Activated CD8-positive, alpha-beta memory T cell treated with anti-CD3 and anti-CD28 coated beads for 48 hours (primary cell): Measurements from ENCODE around the gene RAB33B.

Source experiments
- DNase-seq, 3 experiments: peaks; one replicate each; pipeline ENCODE4 v3.0.0-alpha.2; 2020; ENCODE audit warnings: low read depth in 2 of 3, low spot score in 2 of 3

The RAB33B gene

DNA sequence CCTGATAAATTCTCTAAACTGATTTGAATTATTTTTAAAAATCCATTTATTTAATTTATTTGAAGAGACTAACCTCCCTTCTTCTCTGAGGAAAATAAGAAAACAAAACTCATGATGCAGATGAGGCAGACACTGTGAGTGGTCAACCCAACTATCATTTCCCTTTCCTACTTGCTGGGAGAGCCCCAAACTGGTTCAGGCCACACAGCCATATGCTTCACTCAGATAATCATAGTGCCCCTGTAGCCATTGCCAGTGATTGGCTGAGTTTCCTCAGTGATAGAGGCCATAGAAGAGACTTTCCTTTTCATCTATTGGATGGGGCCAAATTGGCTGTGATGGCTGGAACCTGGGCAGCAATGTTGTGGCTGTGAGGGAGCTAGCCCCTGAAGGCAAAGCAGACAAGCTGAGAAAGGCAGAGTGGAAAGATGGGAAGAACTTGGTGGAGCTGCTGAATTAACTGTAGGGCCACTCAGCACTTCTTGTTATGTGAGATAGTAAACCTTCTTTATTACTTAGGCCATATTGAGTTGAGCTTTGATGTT lies 49.8 kb downstream of the RAB33B start:
- no peak for DNase-seq

DNA sequence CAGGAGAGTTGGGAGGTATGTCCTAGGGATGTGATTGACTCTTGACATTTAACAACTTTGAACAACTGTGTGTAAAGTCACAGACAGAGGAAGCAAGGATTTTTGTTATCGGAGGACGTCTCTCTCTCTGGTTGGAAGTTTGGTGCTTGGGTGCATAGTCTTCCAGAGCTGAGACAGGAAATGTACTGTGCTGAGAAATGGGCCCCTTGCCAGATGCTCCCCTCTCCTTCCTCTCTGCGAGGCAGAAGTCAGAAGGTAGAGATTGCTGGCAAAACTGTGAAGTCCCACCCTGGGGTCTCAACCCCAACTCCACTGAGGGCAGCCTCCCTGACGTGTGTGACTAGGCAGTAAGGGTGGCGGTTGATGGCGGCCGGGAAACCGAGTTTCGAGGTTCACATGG lies 52.9 kb downstream of the RAB33B start:
- DNase-seq: no peak

DNA sequence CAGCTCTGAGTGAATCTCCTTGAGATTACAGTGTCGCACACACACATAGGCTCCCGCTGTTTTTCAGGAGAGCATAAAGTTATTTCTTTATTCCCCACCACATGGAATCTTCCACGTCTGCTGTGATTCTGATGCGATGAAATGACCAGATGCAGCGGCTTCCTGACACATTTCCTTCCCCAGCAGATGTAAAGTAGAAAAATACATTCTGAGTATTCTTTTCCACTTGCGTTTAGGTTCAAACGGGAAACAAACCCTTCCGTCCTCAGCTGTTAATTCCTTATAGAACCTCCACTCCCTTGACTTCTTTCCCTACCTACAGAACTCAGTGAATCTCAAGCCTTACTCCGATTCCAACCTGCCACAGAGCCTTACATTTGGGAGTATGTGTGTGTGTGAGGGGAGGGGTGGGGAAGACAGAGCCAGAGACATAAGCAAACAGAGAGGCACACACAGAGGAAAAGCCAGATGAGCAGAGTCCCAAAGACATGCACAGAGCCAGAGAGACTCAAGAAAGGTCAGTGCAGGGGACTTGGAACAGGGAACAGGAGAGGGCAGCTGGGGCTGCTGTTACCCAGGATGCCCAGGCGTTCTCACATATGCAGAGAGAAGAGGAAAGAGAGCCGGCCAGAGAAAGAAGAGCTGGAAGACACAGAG lies 54.8 kb downstream of the RAB33B start:
- DNase-seq: no peak

DNA sequence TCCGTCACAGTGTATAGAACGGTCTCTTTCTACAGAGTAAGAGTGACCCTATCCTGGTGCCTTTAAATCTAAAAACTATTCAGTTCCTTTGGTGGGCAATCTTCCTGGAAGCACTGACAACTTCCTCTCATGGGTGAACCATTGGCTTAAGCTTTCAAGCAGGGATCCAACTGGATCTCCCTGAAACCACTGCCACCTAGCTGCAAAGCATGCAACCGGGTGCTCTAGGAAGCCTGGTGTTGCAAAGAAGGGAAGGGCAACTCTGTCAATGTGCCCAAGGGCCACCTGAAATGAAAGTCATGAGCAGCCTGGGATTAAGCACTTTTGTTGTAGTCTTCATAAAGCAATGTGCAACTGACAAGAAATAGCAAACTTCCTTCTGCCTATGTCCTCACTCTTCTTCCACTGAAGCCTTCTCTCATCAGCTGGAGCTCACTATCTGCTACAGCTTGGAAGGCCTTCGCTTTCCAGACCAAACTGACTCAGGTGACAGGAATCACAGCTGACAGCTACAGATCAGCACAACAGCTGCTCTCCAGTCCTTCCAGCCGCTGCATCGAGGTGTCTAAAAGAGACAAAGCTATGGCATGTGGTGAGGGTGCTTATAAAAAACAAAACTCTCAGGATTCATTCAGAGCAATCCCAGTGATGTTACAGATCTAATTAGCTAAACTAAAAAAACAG lies 55.9 kb downstream of the RAB33B start:
- DNase-seq: no peak

DNA sequence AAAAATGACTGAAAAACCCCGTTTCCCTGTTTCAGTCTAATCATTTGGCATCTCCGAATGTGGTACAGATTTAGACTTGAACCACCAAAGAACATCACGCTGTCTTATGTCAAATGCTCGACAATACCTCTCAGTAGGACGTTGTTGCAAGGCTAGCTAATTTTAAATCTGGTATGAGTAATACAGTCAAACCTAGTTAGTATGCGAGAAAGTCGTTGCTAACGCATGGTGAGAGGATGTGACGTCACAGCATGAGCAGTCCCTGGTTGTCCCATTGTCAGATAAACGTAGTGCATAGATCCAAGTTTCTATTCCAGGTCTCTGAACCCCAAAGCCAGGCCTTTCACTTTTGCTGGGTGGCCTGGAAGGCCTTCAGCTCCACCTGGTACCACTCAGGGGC lies 57.4 kb downstream of the RAB33B start:
- no peak for DNase-seq

DNA sequence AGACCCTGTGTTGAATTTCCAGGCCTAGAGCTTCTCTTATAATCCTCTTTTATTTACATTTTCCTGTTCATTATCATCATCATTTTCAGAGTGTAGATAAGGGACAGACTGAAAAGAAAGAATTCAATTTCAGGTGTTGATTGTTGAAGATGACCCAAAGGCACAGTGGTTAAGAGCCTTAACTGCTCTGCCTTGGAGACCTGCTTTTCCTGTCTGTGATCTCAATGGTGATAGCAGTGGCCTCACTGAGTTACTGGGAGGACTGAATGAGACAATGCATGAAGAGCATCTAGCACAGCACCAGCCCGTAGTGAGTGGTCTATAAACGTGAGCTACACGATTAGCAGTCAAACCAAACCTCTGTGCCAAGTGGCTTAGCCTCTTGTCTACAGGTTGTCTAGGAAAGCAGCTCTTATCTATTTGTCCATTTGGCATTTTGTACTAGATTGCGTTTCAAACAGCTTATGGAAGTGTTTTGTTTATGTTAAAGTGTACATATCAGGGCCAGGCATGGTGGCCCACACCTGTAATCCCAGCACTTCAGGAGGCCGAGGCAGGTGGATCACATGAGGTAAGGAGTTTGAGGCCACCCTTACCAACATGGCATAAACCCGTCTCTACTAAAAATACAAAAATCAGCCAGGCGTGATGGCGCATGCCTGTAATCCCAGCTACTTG lies 60.6 kb downstream of the RAB33B start:
- DNase-seq: no peak

DNA sequence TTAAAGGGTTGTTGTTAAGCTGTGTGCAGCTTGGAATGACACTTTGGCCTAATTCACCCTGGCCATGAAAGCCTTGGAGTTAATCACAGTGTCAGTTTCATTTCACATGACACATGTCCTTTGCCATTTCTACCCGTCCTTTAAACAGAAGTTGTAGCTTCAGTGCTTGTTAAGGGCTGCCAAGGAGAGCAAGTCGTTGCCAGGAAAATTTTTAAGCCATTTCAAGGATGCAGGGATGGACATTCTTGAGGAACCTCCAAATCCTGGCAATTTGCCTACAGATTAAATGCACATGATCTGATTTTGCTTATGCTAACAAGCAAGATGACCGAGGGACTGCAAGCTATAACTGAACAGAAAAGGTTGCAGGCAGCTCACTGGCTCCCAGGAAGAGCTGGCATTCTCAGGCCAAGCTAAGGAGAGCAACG lies 61.6 kb downstream of the RAB33B start:
- no peak for DNase-seq

DNA sequence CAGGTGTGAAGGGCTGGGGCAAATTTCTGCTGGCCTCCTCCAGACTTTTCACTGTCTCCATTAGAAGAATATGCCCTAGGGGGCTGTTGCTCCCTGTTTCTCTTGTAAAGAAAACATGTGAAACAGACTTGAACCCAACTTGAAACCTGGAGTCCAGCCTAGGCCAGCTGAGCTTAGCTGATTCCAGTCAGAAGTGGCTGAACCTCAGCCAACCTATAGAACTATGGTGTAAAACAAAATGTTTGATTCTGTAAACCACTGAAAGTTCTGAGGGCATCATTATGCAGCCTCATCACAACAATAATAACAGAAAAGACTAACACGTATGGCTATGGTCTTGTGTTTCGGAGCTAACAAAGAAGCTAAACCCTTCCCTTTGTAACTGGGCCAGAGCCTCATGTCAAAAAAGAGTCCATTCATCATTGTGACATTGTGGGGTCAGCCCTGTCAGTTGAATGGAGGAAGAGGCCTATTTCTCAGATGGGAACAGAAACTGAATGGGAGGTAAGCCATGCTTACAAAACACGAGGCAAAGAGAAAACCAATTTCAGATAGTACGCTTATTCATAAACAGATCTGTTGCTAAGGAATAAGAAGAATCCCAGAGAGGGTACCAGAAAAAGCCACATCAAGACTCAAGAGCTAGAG lies 68.0 kb downstream of the RAB33B start:
- no peak for DNase-seq

DNA sequence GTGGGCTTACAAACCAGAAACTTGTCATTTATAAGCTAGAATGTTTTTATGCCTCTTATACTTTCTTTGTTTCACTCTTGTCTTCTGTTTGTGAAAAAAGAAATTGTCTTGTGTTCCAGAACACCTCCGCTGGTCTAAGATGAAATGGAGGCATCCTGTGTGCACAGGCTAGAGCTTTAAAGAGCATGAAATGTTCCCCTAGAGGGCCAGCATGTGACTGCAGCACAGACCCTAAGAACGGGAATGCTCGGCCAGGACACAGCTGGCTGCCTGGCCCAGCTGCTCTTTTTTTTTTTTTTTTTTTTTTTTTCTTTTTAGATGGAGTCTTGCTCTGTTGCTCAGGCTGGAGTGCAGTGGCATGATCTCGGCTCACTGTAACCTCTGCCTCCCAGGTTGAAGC lies 68.5 kb downstream of the RAB33B start:
- no peak for DNase-seq

DNA sequence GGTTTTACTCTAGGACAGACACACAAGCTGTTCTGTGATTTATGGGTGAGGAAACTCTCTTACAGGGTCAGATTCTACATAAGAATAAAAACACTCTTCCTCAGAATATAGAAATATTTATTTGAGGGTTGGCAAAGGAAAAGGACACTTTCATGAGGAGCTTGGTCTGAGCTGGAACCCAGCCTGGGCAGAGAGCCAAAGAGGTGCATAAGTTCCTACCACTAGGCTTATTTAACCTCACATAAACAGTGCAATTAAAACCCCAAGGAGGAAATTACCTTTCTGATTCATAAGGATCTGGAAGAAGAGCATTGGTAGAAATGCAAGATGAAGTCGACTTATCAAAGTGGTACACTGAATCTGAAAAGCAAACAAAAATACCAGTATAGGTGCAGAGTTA lies 69.2 kb downstream of the RAB33B start:
- no peak for DNase-seq

DNA sequence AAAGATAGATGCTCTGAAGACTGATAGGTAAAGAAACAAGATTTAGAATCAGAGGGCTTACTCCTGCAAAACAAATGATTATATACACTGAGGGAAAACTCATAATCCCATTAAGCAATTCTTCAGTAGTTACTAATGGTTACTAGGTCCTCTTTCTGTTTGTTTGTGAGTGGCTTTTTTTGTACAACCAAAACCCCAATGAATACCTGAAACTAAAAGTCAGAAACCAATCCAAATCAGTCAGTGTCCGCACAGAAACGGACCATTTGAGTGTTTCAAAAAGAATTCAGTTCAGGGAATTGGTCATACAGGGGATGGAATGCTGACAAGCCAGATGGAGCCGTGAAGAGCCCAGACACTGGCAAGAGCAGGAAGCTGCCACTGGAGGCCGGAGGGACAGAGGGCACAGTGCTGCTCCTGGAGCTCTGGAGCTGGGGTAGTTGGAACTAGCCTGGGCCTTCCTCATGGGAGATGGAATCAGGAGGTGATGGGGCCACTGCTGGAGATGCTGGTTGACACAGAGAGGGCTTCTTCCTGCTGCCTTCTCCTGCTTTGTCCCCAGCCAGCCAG lies 70.2 kb downstream of the RAB33B start:
- DNase-seq: no peak

DNA sequence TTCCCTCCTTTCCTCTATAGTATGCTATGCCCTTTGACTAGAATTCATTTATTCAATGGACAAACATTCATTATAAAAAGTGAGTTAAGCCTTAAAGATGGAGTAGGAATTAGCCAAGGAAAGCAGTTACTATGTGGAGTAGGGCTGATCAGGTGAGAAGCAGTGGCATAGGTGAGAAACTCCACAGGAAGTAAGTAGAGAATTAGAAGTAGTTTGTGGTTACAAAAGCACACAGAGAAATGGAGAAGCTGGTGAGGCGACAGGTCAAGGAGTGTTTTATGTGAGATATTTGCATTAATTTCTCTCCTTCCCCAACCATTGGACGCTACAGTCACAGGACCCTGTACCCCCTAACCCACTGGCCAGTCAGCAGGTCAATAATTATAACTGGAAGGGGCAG lies 71.5 kb downstream of the RAB33B start:
- no peak for DNase-seq
